Renal cortex interstitium (tissue), 15 donors: ENCODE measurements around the gene GPR4. TPM values are rescaled to one million over a fixed set of nuclear protein-coding genes. Genes with fewer than 3 reads are reported as not detected.

Experiments used
- DNase-seq, 11 donors: peaks; one replicate each; pipeline ENCODE4 v3.0.0-alpha.2; 2013; ENCODE audit warnings: low read depth in 9 of 11, low spot score in 4 of 11; ENCODE audit errors: extremely low read depth in 1 of 11
- long read RNA-seq, 16 experiments: transcript quantifications; one replicate each; lab custom pipeline, GENCODE V29; 2026
- polyA plus RNA-seq, 3 donors: library from polyadenylated mRNA; unstranded; fragments of 120-200 nt; gene quantifications; one replicate each; pipeline ENCODE4 v1.2.1, GENCODE V29; 2013; ENCODE audit not compliant: insufficient read length in 3 of 3

GPR4 gene
- 1 to 10 TPM; 3.3 to 6.5 (median 3.6) TPM for polyA plus RNA-seq
- long read RNA-seq, donor 1, partial matches to known transcripts, result 0 of 1 reads
- long read RNA-seq, donor 1, other reads (novel, unspliced or antisense), result 0 of 1 reads
- long read RNA-seq, donor 2, result 0 reads
- long read RNA-seq, donor 3, partial matches to known transcripts, result 0 of 1 reads
- long read RNA-seq, donor 3, other reads (novel, unspliced or antisense), result 0 of 1 reads
- long read RNA-seq, donor 4, result 0 reads
- long read RNA-seq, donor 5, partial matches to known transcripts, result 0 of 4 reads
- long read RNA-seq, donor 5, other reads (novel, unspliced or antisense), result 0 of 4 reads
- long read RNA-seq, donor 6, partial matches to known transcripts, result 0 of 1 reads
- long read RNA-seq, donor 6, other reads (novel, unspliced or antisense), result 0 of 1 reads
- long read RNA-seq, donor 7, result 0 reads
- long read RNA-seq, donor 8, partial matches to known transcripts, result 0 of 1 reads
- long read RNA-seq, donor 8, other reads (novel, unspliced or antisense), result 0 of 1 reads
- long read RNA-seq, donor 9, partial matches to known transcripts, result 0 of 1 reads
- long read RNA-seq, donor 9, other reads (novel, unspliced or antisense), result 0 of 1 reads
- long read RNA-seq, donor 10, result 0 reads
- long read RNA-seq, donor 11, partial matches to known transcripts, result 0 of 1 reads
- long read RNA-seq, donor 11, other reads (novel, unspliced or antisense), result 0 of 1 reads
- long read RNA-seq, donor 12, result 0 reads
- long read RNA-seq, donor 13, transcript GPR4-201 (2 exons, 3,048 nt), result major isoform, 6 of 6 reads
- long read RNA-seq, donor 13, partial matches to known transcripts, result 0 of 6 reads
- long read RNA-seq, donor 13, other reads (novel, unspliced or antisense), result 0 of 6 reads
- long read RNA-seq, donor 14, partial matches to known transcripts, result 0 of 2 reads
- long read RNA-seq, donor 14, other reads (novel, unspliced or antisense), result 0 of 2 reads
- long read RNA-seq, donor 15, partial matches to known transcripts, result 0 of 1 reads
- long read RNA-seq, donor 15, other reads (novel, unspliced or antisense), result 0 of 1 reads
- long read RNA-seq, donor 16, partial matches to known transcripts, result 0 of 2 reads
- long read RNA-seq, donor 16, other reads (novel, unspliced or antisense), result 0 of 2 reads

DNA sequence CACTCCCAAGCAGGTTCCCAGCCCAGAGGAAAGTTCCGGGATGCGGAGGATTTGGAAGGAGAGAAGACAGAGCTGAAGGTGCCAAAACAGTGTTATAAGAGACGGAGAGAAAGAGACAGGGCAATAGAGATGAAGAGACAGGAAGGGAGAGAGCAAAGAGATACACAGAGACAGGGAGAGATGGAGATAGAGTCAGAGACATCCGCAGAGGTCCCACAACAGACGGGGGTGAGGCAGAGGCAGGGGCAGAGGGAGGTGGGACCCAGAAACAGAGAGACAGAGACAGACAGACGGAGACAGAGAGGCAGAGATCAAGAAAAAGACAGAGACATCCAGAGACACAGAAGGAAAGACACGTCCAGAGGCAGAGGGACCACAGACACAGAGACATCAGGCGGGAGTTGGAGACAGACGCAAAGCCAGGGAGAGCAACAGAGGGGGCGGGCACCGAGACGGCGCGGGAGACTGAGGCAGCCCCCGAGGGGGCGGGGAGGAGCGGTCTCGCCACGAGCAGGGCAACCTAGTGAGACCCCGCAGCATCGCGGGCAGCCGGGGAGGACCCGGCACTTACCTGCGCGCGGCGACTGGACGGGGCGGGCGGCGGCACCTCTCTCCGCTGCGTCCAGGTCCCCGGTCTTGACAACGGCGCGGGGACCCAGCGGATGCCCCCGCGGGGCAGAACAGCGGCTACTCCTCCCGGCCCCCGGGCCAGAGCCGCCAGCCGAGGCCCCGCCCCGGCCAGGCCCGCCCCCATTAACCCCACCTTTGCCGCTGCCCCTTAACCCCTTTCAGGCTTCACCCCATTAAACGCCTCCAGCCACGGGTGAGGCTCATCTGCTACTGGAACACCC lies at the start of gene GPR4:
TSS of gene GPR4 (minus strand) at position 689 of the 851 bp plus-strand sequence. CDS start 10,346 bp downstream, outside the sequence.
- DNase-seq, result no peak

DNA sequence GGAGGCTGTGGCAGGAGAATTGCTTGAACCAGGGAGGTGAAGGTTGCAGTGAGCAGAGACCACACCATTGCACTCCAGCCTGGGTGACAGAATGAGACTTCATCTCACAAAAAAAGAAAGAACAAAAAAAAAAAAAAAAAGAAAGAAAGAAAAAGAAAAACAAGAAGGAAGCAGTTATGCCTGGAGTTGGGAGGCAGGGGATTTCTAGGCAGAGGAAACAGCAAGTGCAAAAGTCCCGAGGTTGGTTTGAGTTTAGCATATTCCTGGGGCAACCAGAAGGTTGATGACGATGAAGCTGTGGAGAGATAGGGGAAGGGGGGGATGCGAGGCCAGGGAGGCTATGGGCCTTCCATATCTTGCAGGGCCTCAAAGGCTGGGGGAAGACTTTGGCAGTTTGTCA lies 48.7 kb upstream of the GPR4 start:
- DNase-seq, result no peak

DNA sequence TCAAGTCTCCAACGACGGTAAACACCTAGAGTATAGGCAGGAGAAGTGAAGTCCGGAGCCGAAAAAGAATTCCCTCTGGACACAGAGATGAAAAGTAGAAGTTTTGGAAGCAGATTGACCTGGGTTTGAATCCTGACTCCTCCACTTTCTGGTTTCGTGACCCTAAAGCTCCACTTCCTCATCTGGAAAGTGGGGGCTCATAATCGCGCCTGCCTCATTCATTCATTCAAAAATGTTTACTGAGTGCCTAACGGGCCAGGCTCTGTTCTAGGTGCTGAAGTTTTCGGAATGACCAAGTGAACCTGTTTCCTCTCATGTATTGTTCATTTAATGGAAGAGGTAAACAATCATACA lies 44.3 kb upstream of the GPR4 start:
- DNase-seq, result no peak

DNA sequence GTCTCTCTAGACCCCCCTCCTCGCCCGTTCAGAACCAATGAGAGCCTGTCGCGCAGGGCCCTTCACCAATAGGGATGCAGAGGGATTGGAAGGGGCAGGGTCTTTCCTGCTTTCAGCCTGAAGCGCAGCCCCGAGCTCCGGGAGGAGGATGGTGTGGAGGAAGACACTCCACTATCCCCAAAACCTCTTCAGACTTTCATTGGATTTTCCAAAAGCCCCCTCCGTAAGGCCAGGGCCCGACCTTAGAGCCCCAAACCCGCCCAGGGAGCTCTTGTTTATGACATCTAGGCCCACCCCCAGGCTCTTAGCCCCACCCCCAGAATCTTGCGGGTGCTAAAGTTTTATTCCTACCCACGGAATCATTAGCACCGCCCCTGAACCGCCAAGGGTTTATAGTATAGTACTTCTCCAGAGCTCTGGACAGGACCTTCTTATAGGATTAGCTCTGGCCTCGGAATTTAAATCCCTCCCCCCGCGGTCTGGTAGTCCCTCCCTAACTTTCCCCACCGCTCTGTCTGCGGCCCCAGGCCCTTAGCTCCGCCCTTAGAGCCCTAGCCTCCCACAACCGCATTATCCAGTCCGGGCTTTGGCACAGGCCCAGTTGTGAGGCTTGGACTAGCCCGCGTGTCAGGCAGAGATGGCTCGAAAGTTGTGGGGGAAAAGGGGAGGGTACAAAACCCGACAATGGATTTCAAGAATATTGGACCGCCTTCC lies 43.8 kb upstream of the GPR4 start:
- peak in 2 of 11 donors; percentile 62 to 78 for DNase-seq

GRCh38 chr19:45645068-45645630 lies 43.1 kb upstream of the GPR4 start:
- no peak for DNase-seq

DNA sequence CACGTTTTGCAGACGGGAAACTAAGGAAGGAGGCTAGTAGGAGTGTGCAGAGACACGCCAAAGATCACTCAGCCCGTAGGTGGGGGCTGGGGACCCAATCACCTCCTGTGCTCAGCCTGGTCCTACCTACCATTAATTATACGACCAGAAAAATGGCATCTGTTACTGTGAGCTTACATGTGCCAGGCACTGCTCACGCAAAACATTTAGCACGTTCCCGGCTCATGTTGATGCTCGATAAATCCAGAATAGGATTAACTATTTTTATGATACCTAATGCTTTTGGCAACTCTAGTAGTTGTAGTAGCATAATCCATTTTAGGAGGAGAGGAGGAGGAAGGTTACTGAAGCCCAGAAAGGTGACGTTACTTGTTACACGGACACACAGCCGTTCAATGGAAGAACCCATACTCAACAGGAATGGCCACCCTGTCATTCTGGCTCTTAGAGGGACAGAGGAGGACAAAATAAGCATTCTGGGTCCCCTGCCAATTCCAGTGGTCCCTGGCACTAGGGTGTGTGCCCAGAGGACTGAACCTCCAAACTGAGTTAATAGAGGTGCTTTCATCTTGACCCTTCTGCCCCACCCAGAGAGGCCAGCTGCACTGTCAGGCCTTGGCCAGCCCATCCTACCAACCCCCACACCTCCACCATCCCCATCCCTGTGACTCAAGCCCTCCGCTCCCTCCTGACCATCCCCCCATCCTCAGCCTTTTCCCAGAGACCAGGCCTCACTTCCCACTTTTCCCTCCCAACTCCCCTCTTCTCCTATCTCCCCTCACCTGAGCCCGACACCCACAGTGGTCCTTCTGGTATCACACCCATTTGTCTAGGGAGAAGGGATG lies 42.1 kb upstream of the GPR4 start:
- no peak for DNase-seq

DNA sequence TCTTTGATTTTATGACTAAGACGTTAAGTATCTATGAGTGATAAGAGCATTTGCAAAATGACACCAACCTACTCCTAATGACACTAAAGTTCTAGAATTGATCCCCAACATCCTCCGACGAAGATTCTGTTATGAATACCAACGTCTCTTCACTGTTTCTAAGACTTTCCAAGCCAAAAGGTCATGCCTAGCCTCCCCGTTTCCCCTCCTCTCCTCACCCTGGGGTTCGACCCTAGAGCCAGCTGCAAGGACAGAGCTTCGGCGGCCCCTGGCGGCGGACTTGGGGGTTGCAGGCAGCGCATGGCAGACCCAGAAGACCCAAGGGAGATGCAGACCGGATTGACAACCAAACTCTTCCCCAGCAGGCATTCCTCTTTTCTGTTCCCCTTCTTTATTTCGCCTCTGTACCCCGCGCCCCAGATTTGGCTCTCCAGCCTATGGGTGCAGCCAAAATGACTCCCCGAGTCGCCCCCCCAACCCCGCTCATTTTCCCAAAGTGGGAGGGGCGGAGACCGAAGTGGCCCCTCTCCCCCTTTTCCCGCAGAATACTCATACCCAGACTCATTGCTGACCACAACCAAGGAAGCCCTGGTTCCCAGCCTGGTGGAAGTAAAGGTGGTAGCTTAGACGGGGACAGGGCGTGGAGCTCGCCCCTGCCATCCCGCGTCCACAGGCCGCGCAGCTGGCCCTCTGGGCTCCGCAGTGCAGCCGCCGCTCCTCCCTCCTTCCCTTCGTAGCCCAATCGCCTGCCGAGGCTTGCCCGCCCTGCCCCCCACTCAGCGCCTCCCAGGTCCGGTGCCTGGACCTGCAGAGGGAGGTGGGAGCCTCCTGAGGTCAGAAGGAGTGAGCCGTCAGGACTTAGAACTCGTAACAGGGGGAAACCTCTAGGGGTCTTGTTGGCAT lies 41.3 kb upstream of the GPR4 start:
- DNase-seq, result peak in 3 of 11 donors; percentile 69 to 75 (median 75)

DNA sequence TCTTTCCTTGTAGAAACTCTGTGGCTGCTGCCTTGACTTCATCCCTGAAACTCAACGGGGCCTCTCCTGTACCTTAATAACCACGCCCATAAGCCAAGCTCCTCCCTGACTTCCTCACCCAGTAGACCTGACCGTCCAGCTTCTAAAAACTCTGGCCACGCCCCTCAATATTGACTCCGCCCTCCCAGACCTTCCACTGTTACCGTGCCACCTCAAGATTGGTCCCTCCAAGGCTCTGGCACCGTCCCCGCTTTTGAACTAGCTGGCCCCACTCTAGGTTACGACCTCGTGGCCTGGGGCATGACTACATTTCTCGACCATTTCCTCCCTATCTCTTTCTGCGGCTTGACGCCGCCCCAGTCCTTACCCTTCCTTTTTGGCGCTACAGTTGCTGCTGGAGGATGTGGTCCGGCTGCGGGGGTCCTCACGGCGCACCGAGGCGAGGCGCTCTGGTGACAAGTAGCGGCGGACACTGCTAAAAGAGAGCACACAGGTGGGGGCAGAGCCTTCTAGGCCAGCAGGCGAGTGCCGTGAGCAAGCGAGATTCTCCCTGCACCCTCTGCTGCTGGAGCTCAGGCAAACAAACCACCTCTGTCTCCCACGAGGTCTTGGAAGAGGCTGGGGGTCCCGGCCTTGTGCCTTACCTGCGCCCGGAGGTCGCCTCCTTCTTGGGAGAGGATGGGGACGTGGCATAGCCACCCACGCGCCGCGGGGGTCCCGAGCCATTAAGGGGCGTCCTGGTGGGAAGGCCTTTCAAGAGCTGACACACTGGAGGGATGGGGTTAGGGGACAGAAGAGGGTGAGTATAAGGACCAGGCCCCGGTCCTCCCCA lies 39.5 kb upstream of the GPR4 start:
- peak in 4 of 11 donors; percentile 60 to 84 (median 76) for DNase-seq

GRCh38 chr19:45640849-45641273 lies 38.8 kb upstream of the GPR4 start:
- no peak for DNase-seq

DNA sequence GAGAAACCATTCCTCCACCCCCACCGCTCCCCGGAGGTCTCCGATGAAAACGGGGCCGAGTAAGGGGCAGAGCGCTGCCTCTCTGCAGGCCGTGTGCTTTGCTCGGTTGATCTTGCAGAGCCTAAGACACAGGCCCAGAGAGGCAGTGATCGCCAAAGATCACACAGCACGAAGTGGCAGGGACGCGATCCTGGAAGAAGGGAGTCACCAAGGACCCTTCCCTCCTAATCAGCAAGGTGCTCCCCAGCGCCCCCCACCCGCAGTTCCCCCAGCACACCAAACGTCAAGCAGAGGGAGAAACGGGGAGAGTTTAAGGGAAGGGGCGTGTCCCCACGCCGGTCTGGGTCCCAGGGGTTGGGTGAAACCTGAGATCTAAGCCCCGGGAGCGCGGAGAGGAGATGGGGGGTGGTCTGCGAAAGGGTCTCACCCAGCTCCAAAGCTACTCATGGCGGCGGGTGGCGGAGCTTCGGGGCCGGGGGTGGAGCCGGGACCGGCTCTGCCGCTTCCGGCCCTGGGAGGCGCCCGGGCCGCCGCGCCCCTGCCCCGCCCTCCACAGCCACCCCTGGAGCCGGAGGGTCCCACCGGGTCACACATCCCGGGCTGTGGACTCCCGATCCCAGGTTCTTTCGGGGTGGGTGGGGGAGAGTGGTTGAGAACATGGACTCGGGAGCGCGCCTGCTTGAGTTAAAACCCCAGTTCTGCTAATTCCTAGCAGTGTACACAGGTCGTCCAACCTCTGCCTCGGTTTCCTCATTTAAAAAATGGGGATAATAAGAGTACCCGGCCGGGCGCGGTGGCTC lies 37.1 kb upstream of the GPR4 start, which contains the start of gene EML2:
TSS of gene EML2 (minus strand) at position 468 of the 800 bp plus-strand sequence. CDS start at position 447, 21 bp downstream.
- DNase-seq, result no peak

DNA sequence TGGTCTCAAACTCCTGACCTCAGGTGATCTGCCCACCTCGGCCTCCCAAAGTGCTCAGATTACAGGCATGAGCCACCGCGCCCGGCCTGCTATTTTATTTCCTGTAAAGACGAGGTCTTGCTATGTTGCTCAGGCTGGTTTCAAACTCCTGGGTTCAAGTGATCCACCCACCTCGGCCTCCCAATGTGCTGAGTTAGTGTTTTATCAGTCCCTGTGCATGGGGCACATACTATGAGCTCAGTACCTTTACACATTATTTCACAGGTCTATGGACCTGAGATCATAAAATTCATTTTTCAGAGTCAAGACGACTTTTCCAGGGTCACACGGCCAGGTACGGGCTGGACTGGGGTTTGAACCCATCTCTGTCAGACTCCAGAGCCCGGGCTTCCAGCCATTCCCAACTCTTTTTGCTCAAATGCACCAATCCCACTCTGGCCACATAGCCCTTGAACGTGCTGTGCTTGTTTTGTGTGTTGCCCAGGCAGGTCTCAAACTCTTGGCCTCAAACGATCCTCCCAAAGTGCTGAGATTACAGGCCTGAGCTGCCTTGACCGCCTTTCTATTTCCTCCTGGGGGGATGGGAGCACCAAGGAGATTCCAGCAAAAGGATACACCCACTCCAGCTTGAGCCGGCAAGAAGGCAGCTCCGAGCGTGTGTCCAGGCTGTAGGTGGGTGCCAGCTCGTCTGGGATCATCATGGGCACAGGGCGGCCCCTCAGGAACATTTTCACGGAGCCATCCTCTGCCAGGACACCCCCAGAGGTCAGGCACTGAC lies 36.1 kb upstream of the GPR4 start:
- no peak for DNase-seq

DNA sequence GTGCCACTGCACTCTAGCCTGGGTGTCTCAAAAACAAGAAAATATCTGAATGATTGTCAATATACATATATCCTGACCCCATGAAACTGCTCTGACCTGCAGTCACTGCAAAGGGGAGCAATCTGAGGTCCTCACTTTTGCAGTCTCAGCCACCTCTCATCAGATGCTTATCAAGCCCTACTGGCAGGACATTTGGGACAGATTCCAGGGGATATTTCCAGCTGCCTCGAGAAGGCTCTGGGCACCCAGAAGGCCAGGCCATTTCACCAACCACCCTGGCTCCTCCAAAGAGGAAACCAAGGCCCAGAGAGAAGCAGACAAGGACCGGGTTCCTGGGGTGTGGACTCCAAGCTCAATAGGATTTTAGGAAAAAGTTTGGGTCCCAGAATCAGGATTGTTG lies 34.9 kb upstream of the GPR4 start:
- DNase-seq, result no peak

- DNase-seq, result no peak
These were observed 34.3 kb upstream of the GPR4 start for GRCh38 chr19:45636275-45636674.
